CD14-positive monocyte (primary cell): ENCODE measurements around the gene THSD7B. TPM values are rescaled to one million over a fixed set of nuclear protein-coding genes. Genes with fewer than 3 reads are reported as not detected.

Experiments
- DNase-seq, 3 donors: peaks; one replicate each; pipeline ENCODE4 v3.0.0-alpha.2; 2011 to 2022
- H2AFZ ChIP-seq: 2 replicates; pipeline ENCODE4 v1.6.0; 2012; ENCODE audit warnings: mild to moderate bottlenecking, low read depth, low read length, inconsistent platforms; ENCODE audit not compliant: insufficient read depth, poor library complexity, severe bottlenecking
- H3K27ac ChIP-seq, 2 donors: 1 replicate in 1 of 2; 2 replicates in 1 of 2; pipeline ENCODE4 v1.5.1; 2012 to 2013; ENCODE audit warnings: low read length in 2 of 2, control low read depth in 1 of 2, inconsistent platforms in 1 of 2, low read depth in 1 of 2, mild to moderate bottlenecking in 1 of 2
- H3K27me3 ChIP-seq, 2 donors: one replicate each; pipeline versions ENCODE4 v1.6.0 to v1.6.1; 2011 to 2013; ENCODE audit warnings: low read length in 2 of 2; ENCODE audit not compliant: control insufficient read depth in 2 of 2, insufficient read depth in 2 of 2
- H3K36me3 ChIP-seq, 2 donors: replicated peaks in 1 of 2; 1 replicate in 1 of 2; 2 replicates in 1 of 2; pipeline versions ENCODE4 v1.5.1 to v1.6.1; 2012 to 2013; ENCODE audit warnings: low read length in 2 of 2, control low read depth in 1 of 2, inconsistent platforms in 1 of 2, mild to moderate bottlenecking in 1 of 2; ENCODE audit not compliant: insufficient read depth in 2 of 2, control insufficient read depth in 1 of 2
- H3K4me1 ChIP-seq, 2 donors: 1 replicate in 1 of 2; 2 replicates in 1 of 2; pipeline versions ENCODE4 v1.5.1 to v1.6.1; 2012 to 2013; ENCODE audit warnings: low read length in 2 of 2, control low read depth in 1 of 2, inconsistent platforms in 1 of 2, mild to moderate bottlenecking in 1 of 2, moderate library complexity in 1 of 2; ENCODE audit not compliant: insufficient read depth in 2 of 2, control insufficient read depth in 1 of 2
- H3K4me2 ChIP-seq: replicated peaks from 2 replicates; pipeline ENCODE3; 2012; ENCODE audit warnings: low read length, moderate library complexity, mild to moderate bottlenecking; ENCODE audit not compliant: poor library complexity, severe bottlenecking; ENCODE audit errors: extremely low read depth
- H3K4me3 ChIP-seq, 3 experiments: fragments of 200-600 bp in 1 of 3; sonication (generic) in 1 of 3; replicated peaks in 1 of 3; 1 replicate in 2 of 3; 2 replicates in 1 of 3; pipeline ENCODE4 v1.5.1; 2011 to 2013; ENCODE audit warnings: low read length in 3 of 3, mild to moderate bottlenecking in 3 of 3, control low read depth in 2 of 3, low read depth in 2 of 3, inconsistent platforms in 1 of 3, moderate library complexity in 1 of 3
- H3K79me2 ChIP-seq: 2 replicates; pipeline ENCODE4 v1.6.0; 2012; ENCODE audit warnings: mild to moderate bottlenecking, control low read depth, inconsistent platforms, low read length, moderate library complexity; ENCODE audit not compliant: insufficient read depth
- H3K9ac ChIP-seq: 2 replicates; pipeline ENCODE4 v1.6.0; 2017; ENCODE audit warnings: low read length, mild to moderate bottlenecking; ENCODE audit not compliant: insufficient read depth, poor library complexity, severe bottlenecking
- H3K9me3 ChIP-seq, 2 donors: replicated peaks in 1 of 2; 1 replicate in 1 of 2; 2 replicates in 1 of 2; pipeline versions ENCODE4 v1.5.1 to v1.6.1; 2012 to 2013; ENCODE audit warnings: low read length in 2 of 2, control low read depth in 1 of 2; ENCODE audit not compliant: control insufficient read depth in 1 of 2, insufficient read depth in 1 of 2
- H4K20me1 ChIP-seq: 2 replicates; pipeline ENCODE4 v1.6.0; 2012; ENCODE audit warnings: mild to moderate bottlenecking, low read length, control low read depth, moderate library complexity; ENCODE audit not compliant: insufficient read depth
- H3K27ac Mint-ChIP-seq, 7 donors: one replicate each; pipeline ENCODE4 v1.8.0; 2020; ENCODE audit warnings: mild to moderate bottlenecking in 7 of 7, mixed read lengths in 7 of 7, moderate library complexity in 6 of 7, inconsistent platforms in 2 of 7
- H3K27me3 Mint-ChIP-seq, 3 donors: one replicate each; pipeline ENCODE4 v1.8.0; 2021 to 2022; ENCODE audit warnings: low read depth in 3 of 3, mild to moderate bottlenecking in 3 of 3, mixed read lengths in 3 of 3, moderate library complexity in 3 of 3, inconsistent platforms in 1 of 3
- H3K36me3 Mint-ChIP-seq, 2 donors: one replicate each; pipeline ENCODE4 v1.8.0; 2020; ENCODE audit warnings: mixed read lengths in 2 of 2, inconsistent platforms in 1 of 2, mild to moderate bottlenecking in 1 of 2
- H3K4me1 Mint-ChIP-seq: one replicate; pipeline ENCODE4 v1.8.0; 2020; ENCODE audit warnings: mild to moderate bottlenecking, mixed read lengths
- H3K4me3 Mint-ChIP-seq, 2 donors: one replicate each; pipeline ENCODE4 v1.8.0; 2020; ENCODE audit warnings: mild to moderate bottlenecking in 2 of 2, mixed read lengths in 2 of 2, moderate library complexity in 1 of 2
- H3K9me3 Mint-ChIP-seq, 7 donors: one replicate each; pipeline ENCODE4 v1.8.0; 2020 to 2022; ENCODE audit warnings: mixed read lengths in 7 of 7, mild to moderate bottlenecking in 6 of 7, moderate library complexity in 6 of 7, inconsistent platforms in 2 of 7
- WGBS: methylation state at CpG from one replicate; pipeline ENCODE4 v1.1.5; 2013; ENCODE audit warnings: missing lambda C conversion rate; ENCODE audit not compliant: insufficient coverage; 5-methylcytosine and 5-hydroxymethylcytosine counted together
- intact Hi-C, 2 donors: fragments of 100-400 bp; cut with micrococcal nuclease; formaldehyde crosslinking; loops; one replicate each; pipeline versions ENCODE4 v1.15.0 to v1.15.1; 2023
- polyA minus RNA-seq: library from RNA; depleted of rRNA, polyadenylated mRNA; stranded (reverse); fragments of >200 nt; gene quantifications from 2 replicates; pipeline ENCODE4 v1.2.3, GENCODE V29; 2012
- polyA plus RNA-seq, 3 donors: library from polyadenylated mRNA; depleted of rRNA in 1 of 3; unstranded in 2 of 3; stranded (reverse) in 1 of 3; fragments of 300-500 nt in 2 of 3; fragments of >200 nt in 1 of 3; fragmentation: Illumina TruSeq in 2 of 3; gene quantifications; 1 replicate in 2 of 3; 2 replicates in 1 of 3; pipeline ENCODE4 v1.2.3, GENCODE V29; 2012 to 2021
- total RNA-seq, 12 experiments: library from RNA in 1 of 12; stranded (reverse) in 1 of 12; fragments of 120-200 nt in 1 of 12; gene quantifications; one replicate each; pipeline ENCODE4 v1.2.4 and lab custom pipeline; 2013 to 2026; ENCODE audit warnings: mixed read lengths in 6 of 12, inconsistent platforms in 1 of 12
- TF ChIP-seq, protein P1 (sequence below): fragments of 200-600 bp; IDR thresholded peaks from one replicate; pipeline ENCODE4 v1.8.0; 2022; ENCODE audit warnings: antibody characterized with exemption, mild to moderate bottlenecking

THSD7B gene, protein sequence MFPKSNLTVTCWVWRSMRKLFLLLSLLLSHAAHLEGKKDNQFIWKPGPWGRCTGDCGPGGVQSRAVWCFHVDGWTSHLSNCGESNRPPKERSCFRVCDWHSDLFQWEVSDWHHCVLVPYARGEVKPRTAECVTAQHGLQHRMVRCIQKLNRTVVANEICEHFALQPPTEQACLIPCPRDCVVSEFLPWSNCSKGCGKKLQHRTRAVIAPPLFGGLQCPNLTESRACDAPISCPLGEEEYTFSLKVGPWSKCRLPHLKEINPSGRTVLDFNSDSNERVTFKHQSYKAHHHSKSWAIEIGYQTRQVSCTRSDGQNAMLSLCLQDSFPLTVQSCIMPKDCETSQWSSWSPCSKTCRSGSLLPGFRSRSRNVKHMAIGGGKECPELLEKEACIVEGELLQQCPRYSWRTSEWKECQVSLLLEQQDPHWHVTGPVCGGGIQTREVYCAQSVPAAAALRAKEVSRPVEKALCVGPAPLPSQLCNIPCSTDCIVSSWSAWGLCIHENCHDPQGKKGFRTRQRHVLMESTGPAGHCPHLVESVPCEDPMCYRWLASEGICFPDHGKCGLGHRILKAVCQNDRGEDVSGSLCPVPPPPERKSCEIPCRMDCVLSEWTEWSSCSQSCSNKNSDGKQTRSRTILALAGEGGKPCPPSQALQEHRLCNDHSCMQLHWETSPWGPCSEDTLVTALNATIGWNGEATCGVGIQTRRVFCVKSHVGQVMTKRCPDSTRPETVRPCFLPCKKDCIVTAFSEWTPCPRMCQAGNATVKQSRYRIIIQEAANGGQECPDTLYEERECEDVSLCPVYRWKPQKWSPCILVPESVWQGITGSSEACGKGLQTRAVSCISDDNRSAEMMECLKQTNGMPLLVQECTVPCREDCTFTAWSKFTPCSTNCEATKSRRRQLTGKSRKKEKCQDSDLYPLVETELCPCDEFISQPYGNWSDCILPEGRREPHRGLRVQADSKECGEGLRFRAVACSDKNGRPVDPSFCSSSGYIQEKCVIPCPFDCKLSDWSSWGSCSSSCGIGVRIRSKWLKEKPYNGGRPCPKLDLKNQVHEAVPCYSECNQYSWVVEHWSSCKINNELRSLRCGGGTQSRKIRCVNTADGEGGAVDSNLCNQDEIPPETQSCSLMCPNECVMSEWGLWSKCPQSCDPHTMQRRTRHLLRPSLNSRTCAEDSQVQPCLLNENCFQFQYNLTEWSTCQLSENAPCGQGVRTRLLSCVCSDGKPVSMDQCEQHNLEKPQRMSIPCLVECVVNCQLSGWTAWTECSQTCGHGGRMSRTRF (N-terminal part only)
- total RNA-seq (2013): not detected
- not detected for polyA plus RNA-seq
- polyA minus RNA-seq: not detected in 2 replicates
- total RNA-seq (lab: John Stamatoyannopoulos, UW): 0 to 2.1 (median 0.12) reads per million in 11 experiments

DNA sequence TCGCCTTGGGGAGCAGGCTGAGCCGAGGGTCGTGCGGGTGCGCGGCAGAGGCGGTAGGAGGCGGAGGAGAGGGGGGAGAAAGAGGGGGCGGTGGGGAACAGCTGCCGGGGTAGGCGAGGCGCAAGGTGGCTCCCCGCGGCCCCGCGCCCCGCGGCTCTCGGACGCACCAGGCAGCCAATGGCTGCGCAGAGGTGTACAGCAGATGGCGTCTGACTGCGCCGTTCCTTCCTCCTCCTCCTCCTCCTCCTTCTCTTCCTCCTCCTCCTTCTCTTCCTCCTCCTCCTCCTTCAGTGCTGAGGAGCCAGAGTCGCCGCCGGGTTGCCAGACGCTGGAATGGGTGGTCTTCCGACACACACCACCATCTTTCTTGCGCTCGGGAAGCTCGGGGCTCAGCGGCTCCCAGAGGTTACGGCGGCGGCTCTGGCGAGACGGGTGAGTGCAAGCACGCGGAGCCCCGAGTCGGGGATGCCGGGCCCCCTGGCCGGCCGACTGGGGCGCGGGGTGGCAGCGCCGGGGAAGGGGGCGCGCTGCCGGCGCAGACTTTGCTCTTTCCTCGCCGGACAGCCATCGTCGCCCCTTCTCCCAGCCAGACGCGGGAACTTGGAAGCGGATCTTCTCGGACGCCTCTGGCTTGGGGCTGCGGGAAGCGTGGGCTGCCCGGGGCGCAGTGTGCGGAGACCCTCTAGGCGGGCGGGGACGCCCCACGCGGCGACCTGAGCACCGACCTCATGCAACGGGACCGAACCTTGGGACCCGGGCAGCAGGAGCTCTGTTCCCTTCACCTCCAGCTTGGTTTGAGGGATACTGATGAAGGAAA, at the start of gene THSD7B:
TSS of gene THSD7B (plus strand) at position 290 of the 817 bp plus-strand sequence. CDS start 116,634 bp downstream, outside the sequence.
- DNase-seq: no peak
- Mint-ChIP-seq H3K4me3 (peak within 1 kb of the TSS in 1 of 2 donors; percentile 83), H3K9me3 (peaks cover 0 to 19% (median 4%) of the 10 kb centered on the region in 7 donors), H3K4me1 (no peaks in the 10 kb centered on the region), H3K36me3 (peaks cover 0 to 2% of the 10 kb centered on the region in 2 donors), H3K27ac (peak within 1 kb of the TSS in 1 of 7 donors; percentile 46), H3K27me3 (peaks cover 44 to 61% (median 52%) of the 10 kb centered on the region in 3 donors)
- H3K9ac ChIP-seq: no peak within 1 kb of the TSS
- H3K27ac ChIP-seq: no peak within 1 kb of the TSS
- H3K36me3 ChIP-seq: no peaks in the 10 kb centered on the region
- no peaks in the 10 kb centered on the region for H3K79me2 ChIP-seq
- TF ChIP-seq, protein P1, sequence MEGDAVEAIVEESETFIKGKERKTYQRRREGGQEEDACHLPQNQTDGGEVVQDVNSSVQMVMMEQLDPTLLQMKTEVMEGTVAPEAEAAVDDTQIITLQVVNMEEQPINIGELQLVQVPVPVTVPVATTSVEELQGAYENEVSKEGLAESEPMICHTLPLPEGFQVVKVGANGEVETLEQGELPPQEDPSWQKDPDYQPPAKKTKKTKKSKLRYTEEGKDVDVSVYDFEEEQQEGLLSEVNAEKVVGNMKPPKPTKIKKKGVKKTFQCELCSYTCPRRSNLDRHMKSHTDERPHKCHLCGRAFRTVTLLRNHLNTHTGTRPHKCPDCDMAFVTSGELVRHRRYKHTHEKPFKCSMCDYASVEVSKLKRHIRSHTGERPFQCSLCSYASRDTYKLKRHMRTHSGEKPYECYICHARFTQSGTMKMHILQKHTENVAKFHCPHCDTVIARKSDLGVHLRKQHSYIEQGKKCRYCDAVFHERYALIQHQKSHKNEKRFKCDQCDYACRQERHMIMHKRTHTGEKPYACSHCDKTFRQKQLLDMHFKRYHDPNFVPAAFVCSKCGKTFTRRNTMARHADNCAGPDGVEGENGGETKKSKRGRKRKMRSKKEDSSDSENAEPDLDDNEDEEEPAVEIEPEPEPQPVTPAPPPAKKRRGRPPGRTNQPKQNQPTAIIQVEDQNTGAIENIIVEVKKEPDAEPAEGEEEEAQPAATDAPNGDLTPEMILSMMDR: no peak
- peaks cover 32 to 54% of the 10 kb centered on the region in 2 donors for H3K27me3 ChIP-seq
- no peaks in the 10 kb centered on the region for H3K4me1 ChIP-seq
- peaks cover 0 to 19% of the 10 kb centered on the region in 2 donors for H3K9me3 ChIP-seq
- H3K4me2 ChIP-seq: no peak within 1 kb of the TSS
- no peaks in the 10 kb centered on the region for H4K20me1 ChIP-seq
- WGBS: under 1% methylated on average over 67 of the region's 77 CpGs
- intact Hi-C loops: no loop called here
- H3K4me3 ChIP-seq: no peak within 1 kb of the TSS
- H2AFZ ChIP-seq: no peak within 1 kb of the TSS
